ENCODE results near the gene AHCYL2.
"Not testable (repeated sequence)": the region's sequence is repeated elsewhere in the genome, so short reads cannot be mapped to it uniquely, and the experiment has no call there.

GRCh38 chr7:129475931-129476330, 251.1 kb downstream of the AHCYL2 start:
- TF ChIP-seq CTCF (conservative IDR thresholded peaks at IDR 0.05; ENCODE audit: low read length); EZH2phosphoT487 (IDR thresholded peaks at IDR 0.05; ENCODE audit: borderline replicate concordance): not testable (repeated sequence)

Data from Loucy (cell line).